HepG2 (cell line): ENCODE measurements around the gene ANXA6. TPM values are rescaled to one million over a fixed set of nuclear protein-coding genes. Genes with fewer than 3 reads are reported as not detected.
A peak's percentile ranks its signal among the peaks of the same experiment; 100 is the strongest.

Source experiments
- ATAC-seq: fragments of 200-7000 bp; cut with Tn5 transposase; 3 replicates; pipeline ENCODE4 v1.9.1; 2020; ENCODE audit warnings: mild to moderate bottlenecking, moderate library complexity
- BruUV-seq: library from RNA; stranded (reverse); fragments of 400-500 nt; replicated peaks from 2 replicates; lab custom pipeline; 2021; lab: Mats Ljungman, UMichigan
- CTCF ChIA-PET: fragments of 300-600 bp; formaldehyde crosslinking; extraction: SDS; loops from one replicate; lab custom pipeline; 2021; ENCODE audit warnings: low total read pairs, inconsistent platforms, low intra/inter-chr PET ratio; lab: Yijun Ruan, JAX
- POLR2A ChIA-PET: fragments of 350-600 bp; sonication (Branson Sonifier 250); formaldehyde crosslinking; loops from one replicate; lab custom pipeline; 2020; ENCODE audit warnings: antibody characterized with exemption, inconsistent platforms; lab: Yijun Ruan, JAX
- DNase-seq: peaks from one replicate; pipeline ENCODE4 v3.0.0-alpha.2; 2015; ENCODE audit warnings: low spot score
- FAIRE-seq: peaks from 3 replicates; lab custom pipeline; 2011; peaks lifted over from hg19 to GRCh38; lab: Jason Lieb, UNC
- H2AFZ ChIP-seq: one replicate; pipeline ENCODE4 v1.6.1; 2011; ENCODE audit warnings: low read length, inconsistent platforms
- H3K27ac ChIP-seq: fragments of 300-600 bp; 3 replicates; pipeline ENCODE4 v1.8.0; 2011; ENCODE audit warnings: mixed run types, mild to moderate bottlenecking, mixed read lengths, low read length, inconsistent platforms; ENCODE audit not compliant: insufficient read depth; ENCODE audit errors: extremely low read length
- H3K27me3 ChIP-seq, 2 experiments: fragments of 200-600 bp in 1 of 2; 2 replicates in 1 of 2; 3 replicates in 1 of 2; pipeline versions ENCODE4 v1.6.0 to v1.8.0; 2011; ENCODE audit warnings: low read length in 2 of 2, mild to moderate bottlenecking in 2 of 2, moderate library complexity in 2 of 2, inconsistent platforms in 1 of 2; ENCODE audit not compliant: insufficient read depth in 2 of 2, control insufficient read depth in 1 of 2
- H3K36me3 ChIP-seq, 2 experiments: fragments of 200-600 bp in 1 of 2; replicated peaks in 1 of 2; 2 replicates in 1 of 2; 3 replicates in 1 of 2; pipeline versions ENCODE4 v1.5.1 to v1.8.0; 2011; ENCODE audit warnings: low read length in 2 of 2, inconsistent platforms in 1 of 2; ENCODE audit not compliant: insufficient read depth in 2 of 2, control insufficient read depth in 1 of 2
- H3K4me1 ChIP-seq: 2 replicates; pipeline ENCODE4 v1.5.1; 2012; ENCODE audit warnings: low read length, inconsistent platforms; ENCODE audit not compliant: insufficient read depth
- H3K4me2 ChIP-seq: 2 replicates; pipeline ENCODE4 v1.6.0; 2011; ENCODE audit warnings: low read depth, low read length, inconsistent platforms
- H3K4me3 ChIP-seq, 3 experiments: fragments of 200-600 bp in 1 of 3; sonication (generic), shearing (Covaris generic) in 1 of 3; replicated peaks in 1 of 3; 2 replicates each; pipeline ENCODE4 v1.5.1; 2011 to 2016; ENCODE audit warnings: low read length in 3 of 3, inconsistent platforms in 2 of 3, low read depth in 2 of 3, mild to moderate bottlenecking in 2 of 3, control low read depth in 1 of 3, mixed read lengths in 1 of 3; ENCODE audit not compliant: insufficient read depth in 1 of 3
- H3K79me2 ChIP-seq: one replicate; pipeline ENCODE4 v1.6.1; 2011; ENCODE audit warnings: low read length, inconsistent platforms; ENCODE audit not compliant: insufficient read depth
- H3K9ac ChIP-seq: 2 replicates; pipeline ENCODE4 v1.6.0; 2011; ENCODE audit warnings: mild to moderate bottlenecking, low read depth, low read length, inconsistent platforms; ENCODE audit not compliant: insufficient read depth
- H3K9me3 ChIP-seq: 2 replicates; pipeline ENCODE4 v1.5.1; 2012; ENCODE audit warnings: mild to moderate bottlenecking, low read length
- H4K20me1 ChIP-seq: 2 replicates; pipeline ENCODE4 v1.6.0; 2011; ENCODE audit warnings: inconsistent platforms, mild to moderate bottlenecking, low read length, moderate library complexity; ENCODE audit not compliant: insufficient read depth
- CEBPG ChIP-seq: IDR thresholded peaks from 2 replicates; pipeline ENCODE4 v1.6.1; 2016
- RBFOX2 ChIP-seq: fragments of 200-400 bp; formaldehyde crosslinking; IDR thresholded peaks from 2 replicates; pipeline ENCODE4 v1.6.1; 2017; ENCODE audit warnings: low read depth, mild to moderate bottlenecking, low read length
- ZNF549 ChIP-seq: sonication (generic); formaldehyde crosslinking; IDR thresholded peaks from 2 replicates; pipeline ENCODE4 v1.5.0; 2020; ENCODE audit warnings: missing genetic modification reagents
- ZNF550 ChIP-seq: sonication (generic); formaldehyde crosslinking; IDR thresholded peaks from 2 replicates; pipeline ENCODE4 v1.4.0; 2020; ENCODE audit warnings: mild to moderate bottlenecking, missing genetic modification reagents, borderline replicate concordance
- ZNF766 ChIP-seq: sonication (generic); formaldehyde crosslinking; IDR thresholded peaks from 2 replicates; pipeline ENCODE4 v1.5.0; 2020; ENCODE audit warnings: missing genetic modification reagents, borderline replicate concordance
- WGBS: methylation state at CpG from one replicate; pipeline ENCODE4 v1.1.6; 2017; ENCODE audit warnings: low lambda C conversion rate; 5-methylcytosine and 5-hydroxymethylcytosine counted together
- in situ Hi-C: cut with HindIII; loops from 2 replicates; pipeline ENCODE4 v1.10.0; 2017; ENCODE audit warnings: low pct_unique_long_range_greater_than_20kb; ENCODE audit not compliant: extremely low pct_ligation_motif_present
- intact Hi-C: fragments of 100-400 bp; cut with micrococcal nuclease; formaldehyde crosslinking; loops from one replicate; pipeline ENCODE4 v1.10.0; 2022; ENCODE audit not compliant: unreplicated experiment
- polyA plus RNA-seq, 8 experiments: library from polyadenylated mRNA; depleted of rRNA in 3 of 8; stranded (reverse) in 7 of 8; unstranded in 1 of 8; fragments of >200 nt; fragmentation: Illumina TruSeq in 4 of 8; extraction: Trizol in 4 of 8; gene quantifications; 2 replicates each; pipeline versions ENCODE4 v1.2.1 to v1.2.3, GENCODE V29; 2011 to 2016; ENCODE audit warnings: low read depth in 4 of 8, missing spikeins in 1 of 8, mixed read lengths in 1 of 8; ENCODE audit not compliant: insufficient read depth in 1 of 8
- total RNA-seq, 5 experiments: library from RNA; depleted of rRNA; stranded (reverse); fragments of >200 nt; fragmentation: Illumina TruSeq; extraction: Trizol; gene quantifications; 2 replicates each; pipeline ENCODE4 v1.2.3, GENCODE V29; 2016; ENCODE audit warnings: low read depth in 1 of 5
- TF ChIP-seq, protein P1 (sequence below): sonication (generic); formaldehyde crosslinking; IDR thresholded peaks from 2 replicates; pipeline ENCODE4 v1.4.0; 2020; ENCODE audit warnings: missing genetic modification reagents
- TF ChIP-seq, protein P2 (sequence below): sonication (generic); formaldehyde crosslinking; IDR thresholded peaks from 2 replicates; pipeline ENCODE4 v1.4.0; 2020; ENCODE audit warnings: missing genetic modification reagents
- TF ChIP-seq, protein P3 (sequence below): sonication (generic); formaldehyde crosslinking; IDR thresholded peaks from 2 replicates; pipeline ENCODE4 v1.9.0; 2021; ENCODE audit warnings: missing genetic modification reagents, mild to moderate bottlenecking, borderline replicate concordance
- TF ChIP-seq, protein P4 (sequence below): sonication (generic); formaldehyde crosslinking; IDR thresholded peaks from 2 replicates; pipeline ENCODE4 v1.4.0; 2020; ENCODE audit warnings: mild to moderate bottlenecking, missing genetic modification reagents, borderline replicate concordance

The ANXA6 gene
- total and polyA plus RNA-seq, 2 of the 13 experiments (the other 11 are each of a cell fraction or from before 2014, with no cell fraction given): 103 to 125 TPM

DNA sequence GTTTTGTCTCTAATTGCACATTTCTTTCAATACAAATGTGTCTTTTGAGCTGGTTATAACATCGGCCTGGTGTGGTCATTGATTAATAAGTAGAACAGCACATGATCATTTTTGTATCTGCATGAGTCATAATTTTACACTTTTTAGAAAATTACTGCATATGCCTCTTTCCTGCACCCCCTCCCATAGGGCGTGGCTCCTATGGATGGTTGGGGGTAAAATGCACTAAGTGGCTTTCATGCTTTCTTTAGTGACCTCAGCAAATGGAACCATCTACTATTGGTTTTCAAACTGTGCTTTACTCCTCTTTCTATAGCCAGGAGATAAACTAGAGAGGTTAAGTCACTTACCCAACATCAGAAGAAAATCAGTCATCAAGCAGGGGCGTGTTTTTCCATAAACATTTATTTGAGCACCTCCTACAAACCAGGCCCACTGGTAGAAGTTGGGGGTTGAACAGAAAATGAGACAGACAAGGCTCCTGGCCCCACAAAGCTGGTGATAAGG lies 3.8 kb downstream of the ANXA6 start (continued):
- TF ChIP-seq, protein P1, sequence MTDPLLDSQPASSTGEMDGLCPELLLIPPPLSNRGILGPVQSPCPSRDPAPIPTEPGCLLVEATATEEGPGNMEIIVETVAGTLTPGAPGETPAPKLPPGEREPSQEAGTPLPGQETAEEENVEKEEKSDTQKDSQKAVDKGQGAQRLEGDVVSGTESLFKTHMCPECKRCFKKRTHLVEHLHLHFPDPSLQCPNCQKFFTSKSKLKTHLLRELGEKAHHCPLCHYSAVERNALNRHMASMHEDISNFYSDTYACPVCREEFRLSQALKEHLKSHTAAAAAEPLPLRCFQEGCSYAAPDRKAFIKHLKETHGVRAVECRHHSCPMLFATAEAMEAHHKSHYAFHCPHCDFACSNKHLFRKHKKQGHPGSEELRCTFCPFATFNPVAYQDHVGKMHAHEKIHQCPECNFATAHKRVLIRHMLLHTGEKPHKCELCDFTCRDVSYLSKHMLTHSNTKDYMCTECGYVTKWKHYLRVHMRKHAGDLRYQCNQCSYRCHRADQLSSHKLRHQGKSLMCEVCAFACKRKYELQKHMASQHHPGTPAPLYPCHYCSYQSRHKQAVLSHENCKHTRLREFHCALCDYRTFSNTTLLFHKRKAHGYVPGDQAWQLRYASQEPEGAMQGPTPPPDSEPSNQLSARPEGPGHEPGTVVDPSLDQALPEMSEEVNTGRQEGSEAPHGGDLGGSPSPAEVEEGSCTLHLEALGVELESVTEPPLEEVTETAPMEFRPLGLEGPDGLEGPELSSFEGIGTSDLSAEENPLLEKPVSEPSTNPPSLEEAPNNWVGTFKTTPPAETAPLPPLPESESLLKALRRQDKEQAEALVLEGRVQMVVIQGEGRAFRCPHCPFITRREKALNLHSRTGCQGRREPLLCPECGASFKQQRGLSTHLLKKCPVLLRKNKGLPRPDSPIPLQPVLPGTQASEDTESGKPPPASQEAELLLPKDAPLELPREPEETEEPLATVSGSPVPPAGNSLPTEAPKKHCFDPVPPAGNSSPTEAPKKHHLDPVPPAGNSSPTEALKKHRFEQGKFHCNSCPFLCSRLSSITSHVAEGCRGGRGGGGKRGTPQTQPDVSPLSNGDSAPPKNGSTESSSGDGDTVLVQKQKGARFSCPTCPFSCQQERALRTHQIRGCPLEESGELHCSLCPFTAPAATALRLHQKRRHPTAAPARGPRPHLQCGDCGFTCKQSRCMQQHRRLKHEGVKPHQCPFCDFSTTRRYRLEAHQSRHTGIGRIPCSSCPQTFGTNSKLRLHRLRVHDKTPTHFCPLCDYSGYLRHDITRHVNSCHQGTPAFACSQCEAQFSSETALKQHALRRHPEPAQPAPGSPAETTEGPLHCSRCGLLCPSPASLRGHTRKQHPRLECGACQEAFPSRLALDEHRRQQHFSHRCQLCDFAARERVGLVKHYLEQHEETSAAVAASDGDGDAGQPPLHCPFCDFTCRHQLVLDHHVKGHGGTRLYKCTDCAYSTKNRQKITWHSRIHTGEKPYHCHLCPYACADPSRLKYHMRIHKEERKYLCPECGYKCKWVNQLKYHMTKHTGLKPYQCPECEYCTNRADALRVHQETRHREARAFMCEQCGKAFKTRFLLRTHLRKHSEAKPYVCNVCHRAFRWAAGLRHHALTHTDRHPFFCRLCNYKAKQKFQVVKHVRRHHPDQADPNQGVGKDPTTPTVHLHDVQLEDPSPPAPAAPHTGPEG (CRISPR knock-in tag): no peak
- no peak for TF ChIP-seq ZNF549
- TF ChIP-seq, protein P2, sequence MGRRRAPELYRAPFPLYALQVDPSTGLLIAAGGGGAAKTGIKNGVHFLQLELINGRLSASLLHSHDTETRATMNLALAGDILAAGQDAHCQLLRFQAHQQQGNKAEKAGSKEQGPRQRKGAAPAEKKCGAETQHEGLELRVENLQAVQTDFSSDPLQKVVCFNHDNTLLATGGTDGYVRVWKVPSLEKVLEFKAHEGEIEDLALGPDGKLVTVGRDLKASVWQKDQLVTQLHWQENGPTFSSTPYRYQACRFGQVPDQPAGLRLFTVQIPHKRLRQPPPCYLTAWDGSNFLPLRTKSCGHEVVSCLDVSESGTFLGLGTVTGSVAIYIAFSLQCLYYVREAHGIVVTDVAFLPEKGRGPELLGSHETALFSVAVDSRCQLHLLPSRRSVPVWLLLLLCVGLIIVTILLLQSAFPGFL: no peak
- TF ChIP-seq RBFOX2: no peak
- TF ChIP-seq ZNF766 (CRISPR knock-in tag): no peak

DNA sequence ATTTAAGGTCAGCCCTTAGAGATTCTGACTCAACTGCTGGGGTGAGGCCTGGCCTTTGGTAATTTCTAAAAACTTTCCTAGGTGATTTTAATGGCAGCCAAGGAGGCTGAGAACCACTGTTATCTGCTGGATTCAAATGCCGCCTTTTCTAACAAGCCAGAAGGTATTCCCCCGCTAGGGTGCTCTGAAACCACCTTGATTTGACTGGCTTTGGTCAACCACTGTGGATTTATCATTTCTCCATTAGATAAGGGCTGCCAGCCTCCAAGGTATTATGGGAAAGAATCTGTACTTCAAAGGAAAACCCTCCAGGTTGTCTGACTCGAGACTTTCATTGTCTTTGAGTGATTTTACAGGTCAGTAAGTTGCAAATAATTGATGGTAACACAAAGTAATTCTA lies 4.3 kb downstream of the ANXA6 start:
- Histone ChIP-seq H3K4me2 (no peak overlapping the region), H3K9ac (no peak overlapping the region), H3K4me3 (no peak overlapping the region), H2AFZ (no peak overlapping the region), H3K79me2 (peaks cover 39% of the 10 kb centered on the region), H3K27ac (no peak overlapping the region), H3K9me3 (no peaks in the 10 kb centered on the region), H3K4me1 (peaks cover 52% of the 10 kb centered on the region), H4K20me1 (no peaks in the 10 kb centered on the region; the same call in 1 of the 2 replicates), H3K27me3 (no peaks in the 10 kb centered on the region), H3K36me3 (0 out of 5 replicates have a peak, but pooled peaks cover 0 to 3% of the 10 kb centered on the region in 2 experiments)
- ChIA-PET CTCF (no interaction called here), POLR2A (no interaction called here)
- FAIRE-seq (no peak), DNase-seq (no peak), ATAC-seq (no peak)
- intact Hi-C loops: no loop called here
- in situ Hi-C loops: no loop called here
- TSS peak; percentile 14 for BruUV-seq
- 98% methylated on average over 3 of the region's 3 CpGs for WGBS
- TF ChIP-seq, protein P3, sequence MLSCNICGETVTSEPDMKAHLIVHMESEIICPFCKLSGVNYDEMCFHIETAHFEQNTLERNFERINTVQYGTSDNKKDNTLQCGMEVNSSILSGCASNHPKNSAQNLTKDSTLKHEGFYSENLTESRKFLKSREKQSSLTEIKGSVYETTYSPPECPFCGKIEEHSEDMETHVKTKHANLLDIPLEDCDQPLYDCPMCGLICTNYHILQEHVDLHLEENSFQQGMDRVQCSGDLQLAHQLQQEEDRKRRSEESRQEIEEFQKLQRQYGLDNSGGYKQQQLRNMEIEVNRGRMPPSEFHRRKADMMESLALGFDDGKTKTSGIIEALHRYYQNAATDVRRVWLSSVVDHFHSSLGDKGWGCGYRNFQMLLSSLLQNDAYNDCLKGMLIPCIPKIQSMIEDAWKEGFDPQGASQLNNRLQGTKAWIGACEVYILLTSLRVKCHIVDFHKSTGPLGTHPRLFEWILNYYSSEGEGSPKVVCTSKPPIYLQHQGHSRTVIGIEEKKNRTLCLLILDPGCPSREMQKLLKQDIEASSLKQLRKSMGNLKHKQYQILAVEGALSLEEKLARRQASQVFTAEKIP (CRISPR knock-in tag): no peak
- TF ChIP-seq ZNF550 (CRISPR knock-in tag): no peak
- no peak for TF ChIP-seq CEBPG
- TF ChIP-seq, protein P4, sequence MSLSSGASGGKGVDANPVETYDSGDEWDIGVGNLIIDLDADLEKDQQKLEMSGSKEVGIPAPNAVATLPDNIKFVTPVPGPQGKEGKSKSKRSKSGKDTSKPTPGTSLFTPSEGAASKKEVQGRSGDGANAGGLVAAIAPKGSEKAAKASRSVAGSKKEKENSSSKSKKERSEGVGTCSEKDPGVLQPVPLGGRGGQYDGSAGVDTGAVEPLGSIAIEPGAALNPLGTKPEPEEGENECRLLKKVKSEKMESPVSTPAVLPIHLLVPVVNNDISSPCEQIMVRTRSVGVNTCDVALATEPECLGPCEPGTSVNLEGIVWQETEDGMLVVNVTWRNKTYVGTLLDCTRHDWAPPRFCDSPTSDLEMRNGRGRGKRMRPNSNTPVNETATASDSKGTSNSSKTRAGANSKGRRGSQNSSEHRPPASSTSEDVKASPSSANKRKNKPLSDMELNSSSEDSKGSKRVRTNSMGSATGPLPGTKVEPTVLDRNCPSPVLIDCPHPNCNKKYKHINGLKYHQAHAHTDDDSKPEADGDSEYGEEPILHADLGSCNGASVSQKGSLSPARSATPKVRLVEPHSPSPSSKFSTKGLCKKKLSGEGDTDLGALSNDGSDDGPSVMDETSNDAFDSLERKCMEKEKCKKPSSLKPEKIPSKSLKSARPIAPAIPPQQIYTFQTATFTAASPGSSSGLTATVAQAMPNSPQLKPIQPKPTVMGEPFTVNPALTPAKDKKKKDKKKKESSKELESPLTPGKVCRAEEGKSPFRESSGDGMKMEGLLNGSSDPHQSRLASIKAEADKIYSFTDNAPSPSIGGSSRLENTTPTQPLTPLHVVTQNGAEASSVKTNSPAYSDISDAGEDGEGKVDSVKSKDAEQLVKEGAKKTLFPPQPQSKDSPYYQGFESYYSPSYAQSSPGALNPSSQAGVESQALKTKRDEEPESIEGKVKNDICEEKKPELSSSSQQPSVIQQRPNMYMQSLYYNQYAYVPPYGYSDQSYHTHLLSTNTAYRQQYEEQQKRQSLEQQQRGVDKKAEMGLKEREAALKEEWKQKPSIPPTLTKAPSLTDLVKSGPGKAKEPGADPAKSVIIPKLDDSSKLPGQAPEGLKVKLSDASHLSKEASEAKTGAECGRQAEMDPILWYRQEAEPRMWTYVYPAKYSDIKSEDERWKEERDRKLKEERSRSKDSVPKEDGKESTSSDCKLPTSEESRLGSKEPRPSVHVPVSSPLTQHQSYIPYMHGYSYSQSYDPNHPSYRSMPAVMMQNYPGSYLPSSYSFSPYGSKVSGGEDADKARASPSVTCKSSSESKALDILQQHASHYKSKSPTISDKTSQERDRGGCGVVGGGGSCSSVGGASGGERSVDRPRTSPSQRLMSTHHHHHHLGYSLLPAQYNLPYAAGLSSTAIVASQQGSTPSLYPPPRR (CRISPR knock-in tag): no peak
